CD8-positive, alpha-beta memory T cell (primary cell): ENCODE data around the gene ANKIB1. TPM values are rescaled to one million over a fixed set of nuclear protein-coding genes. Genes with fewer than 3 reads are reported as not detected.

Source experiments
- CTCF ChIA-PET: fragments of 350-600 bp; sonication (Branson Sonifier 250); formaldehyde crosslinking; loops from one replicate; lab custom pipeline; 2021; ENCODE audit warnings: antibody characterized with exemption; lab: Charles Lee
- POLR2A ChIA-PET: fragments of 350-600 bp; sonication (Branson Sonifier 250); formaldehyde crosslinking; loops from one replicate; lab custom pipeline; 2021; ENCODE audit warnings: antibody characterized with exemption; lab: Charles Lee
- DNase-seq, 5 donors: peaks; one replicate each; pipeline versions ENCODE4 v3.0.0 to v3.0.0-alpha.2; 2020 to 2022; ENCODE audit warnings: mixed read lengths in 1 of 5
- H3K27ac ChIP-seq: one replicate; pipeline ENCODE4 v1.7.0; 2013; ENCODE audit warnings: low read depth, mild to moderate bottlenecking, low read length, moderate library complexity
- H3K27me3 ChIP-seq: 2 replicates; pipeline ENCODE4 v1.7.0; 2013; ENCODE audit warnings: low read length, mild to moderate bottlenecking; ENCODE audit not compliant: insufficient read depth, poor library complexity, severe bottlenecking
- H3K36me3 ChIP-seq: 2 replicates; pipeline ENCODE4 v1.7.0; 2013; ENCODE audit warnings: mild to moderate bottlenecking, low read length, moderate library complexity; ENCODE audit not compliant: insufficient read depth
- H3K4me1 ChIP-seq: 2 replicates; pipeline ENCODE4 v1.7.0; 2013; ENCODE audit warnings: mild to moderate bottlenecking, low read length, moderate library complexity; ENCODE audit not compliant: insufficient read depth
- H3K4me3 ChIP-seq: 2 replicates; pipeline ENCODE4 v1.7.0; 2013; ENCODE audit warnings: mild to moderate bottlenecking, low read length
- H3K9me3 ChIP-seq: 2 replicates; pipeline ENCODE4 v1.7.0; 2013; ENCODE audit warnings: mild to moderate bottlenecking, low read length
- H3K27ac Mint-ChIP-seq, 8 donors: one replicate each; pipeline ENCODE4 v1.8.0; 2020 to 2021; ENCODE audit warnings: mixed read lengths in 8 of 8, mild to moderate bottlenecking in 6 of 8, inconsistent platforms in 3 of 8, moderate library complexity in 3 of 8
- H3K27me3 Mint-ChIP-seq, 2 donors: one replicate each; pipeline ENCODE4 v1.8.0; 2020 to 2021; ENCODE audit warnings: mixed read lengths in 2 of 2, mild to moderate bottlenecking in 1 of 2, moderate library complexity in 1 of 2
- H3K36me3 Mint-ChIP-seq, 3 donors: one replicate each; pipeline ENCODE4 v1.8.0; 2020 to 2021; ENCODE audit warnings: mixed read lengths in 3 of 3, inconsistent platforms in 1 of 3, mild to moderate bottlenecking in 1 of 3
- H3K4me1 Mint-ChIP-seq, 3 donors: one replicate each; pipeline ENCODE4 v1.8.0; 2020 to 2021; ENCODE audit warnings: mixed read lengths in 3 of 3, inconsistent platforms in 1 of 3, mild to moderate bottlenecking in 1 of 3
- H3K4me3 Mint-ChIP-seq, 7 donors: one replicate each; pipeline ENCODE4 v1.8.0; 2020 to 2021; ENCODE audit warnings: mixed read lengths in 7 of 7, mild to moderate bottlenecking in 6 of 7, moderate library complexity in 4 of 7, inconsistent platforms in 2 of 7
- H3K9me3 Mint-ChIP-seq, 5 donors: one replicate each; pipeline ENCODE4 v1.8.0; 2020 to 2022; ENCODE audit warnings: mixed read lengths in 5 of 5, mild to moderate bottlenecking in 3 of 5, moderate library complexity in 2 of 5, inconsistent platforms in 1 of 5
- polyA plus RNA-seq: library from polyadenylated mRNA; unstranded; fragments of 300-500 nt; fragmentation: Illumina TruSeq; gene quantifications from one replicate; pipeline ENCODE4 v1.2.3, GENCODE V29; 2021
- total RNA-seq, 2 experiments: library from RNA; stranded (reverse); gene quantifications; one replicate each; pipeline ENCODE4 v1.2.3, GENCODE V29; 2021

ANKIB1 gene
- total and polyA plus RNA-seq, 3 experiments from 2014 or later, result 7.8 to 44.7 (median 42.7) TPM

DNA sequence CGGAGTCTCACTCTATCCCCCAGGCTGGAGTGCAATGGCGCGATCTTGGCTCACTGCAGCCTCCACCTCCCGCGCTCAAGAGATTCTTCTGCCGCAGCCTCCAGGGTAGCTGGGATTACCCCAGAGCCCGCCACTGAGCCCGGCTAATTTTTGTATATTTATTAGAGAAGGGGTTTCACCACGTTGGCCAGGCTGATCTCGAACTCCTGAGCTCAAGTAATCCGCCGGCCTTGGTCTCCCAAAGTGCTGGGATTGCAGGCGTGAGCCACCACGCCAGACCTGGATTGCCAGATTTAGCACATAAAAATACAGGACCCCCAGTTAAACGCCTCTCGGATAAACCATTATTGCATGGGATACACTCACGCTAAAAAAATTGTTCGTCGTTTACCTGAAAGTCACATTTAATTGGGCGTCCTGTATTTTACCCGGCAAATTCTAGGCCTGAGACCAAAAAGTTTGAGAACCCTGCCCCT, 201.1 kb downstream of the ANKIB1 start:
- ChIA-PET POLR2A (interaction anchor here (0.6 to 3.5 kb wide), 7 partner anchors 22 to 506 kb away, joined by 3 to 32 read pairs (median 14); partner anchors contain the start of genes AKAP9, ANKIB1, CYP51A1 and KRIT1), CTCF (interaction anchor here (0.5 to 6.1 kb wide), 23 partner anchors 8 to 1988 kb away, joined by 3 to 107 read pairs (median 6); partner anchors contain the start of genes AKAP9, ANKIB1, CYP51A1 and KRIT1)
- Histone ChIP-seq H3K27me3 (no peaks in the 10 kb centered on the region), H3K27ac (peak overlapping the region; percentile 93), H3K9me3 (no peaks in the 10 kb centered on the region), H3K4me1 (peaks cover 14% of the 10 kb centered on the region), H3K36me3 (no peaks in the 10 kb centered on the region), H3K4me3 (peak overlapping the region; percentile 91)
- peak overlapping the region; percentile 88 to 99 (median 93) for H3K27ac Mint-ChIP-seq
- no peaks in the 10 kb centered on the region for H3K27me3 Mint-ChIP-seq
- H3K4me3 Mint-ChIP-seq, result peak overlapping the region; percentile 87 to 99 (median 93)
- peaks cover 12 to 37% (median 20%) of the 10 kb centered on the region in 3 donors for H3K4me1 Mint-ChIP-seq
- DNase-seq, result no peak
- H3K9me3 Mint-ChIP-seq, result no peaks in the 10 kb centered on the region
- H3K36me3 Mint-ChIP-seq, result peaks cover 0 to 22% (median 6%) of the 10 kb centered on the region in 3 donors

DNA sequence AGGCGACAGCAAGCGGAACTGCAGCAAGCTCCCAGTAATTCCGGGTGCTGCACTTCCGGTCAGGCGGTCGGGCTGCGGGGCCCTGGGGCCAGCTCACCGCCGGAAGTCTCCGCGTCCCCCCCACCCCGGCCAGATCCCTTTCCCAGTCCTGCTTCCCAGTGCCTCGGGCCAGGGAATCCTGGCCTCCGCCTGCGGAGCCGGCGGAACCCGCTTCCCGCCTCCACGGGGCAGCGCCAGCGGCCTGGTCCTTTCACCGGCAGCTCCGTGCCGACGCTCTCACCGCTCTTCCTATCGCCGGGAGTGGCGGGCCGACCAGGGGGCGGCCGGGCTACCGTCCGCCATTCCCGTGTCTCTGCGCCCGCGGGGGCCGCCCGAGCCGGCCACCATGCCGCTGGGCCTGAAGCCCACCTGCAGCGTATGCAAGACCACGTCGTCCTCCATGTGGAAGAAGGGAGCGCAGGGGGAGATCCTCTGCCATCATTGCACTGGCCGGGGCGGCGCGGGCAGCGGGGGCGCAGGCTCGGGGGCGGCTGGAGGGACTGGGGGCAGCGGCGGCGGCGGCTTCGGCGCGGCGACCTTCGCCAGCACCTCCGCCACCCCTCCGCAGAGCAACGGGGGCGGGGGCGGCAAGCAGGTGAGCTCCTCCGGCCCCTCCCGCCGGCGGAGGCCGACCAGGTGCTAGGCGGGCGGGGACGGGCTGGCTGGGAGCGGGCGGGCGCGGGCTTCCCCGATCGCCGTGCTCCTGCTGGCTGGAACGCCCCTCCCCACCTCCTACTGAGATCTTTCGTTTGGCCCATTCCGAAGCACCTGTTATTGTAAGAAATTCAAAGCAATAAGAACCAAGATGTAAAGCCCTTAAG, 201.8 kb downstream of the ANKIB1 start, which contains the start of gene GATAD1:
Gene GATAD1, plus strand, starts transcription at position 138 of the 860 bp plus-strand sequence. Its CDS starts 248 bp downstream, at position 386.
- Histone ChIP-seq H3K9me3 (no peaks in the 10 kb centered on the region), H3K27ac (peak within 1 kb of the TSS; percentile 93), H3K4me1 (peaks cover 14% of the 10 kb centered on the region), H3K27me3 (no peaks in the 10 kb centered on the region), H3K36me3 (no peaks in the 10 kb centered on the region), H3K4me3 (peak within 1 kb of the TSS; percentile 91)
- Mint-ChIP-seq H3K27ac (peak within 1 kb of the TSS; percentile 96 to 99 (median 98)), H3K4me3 (peak within 1 kb of the TSS; percentile 91 to 99 (median 96)), H3K4me1 (peaks cover 12 to 37% (median 20%) of the 10 kb centered on the region in 3 donors), H3K27me3 (no peaks in the 10 kb centered on the region), H3K36me3 (peaks cover 0 to 28% (median 6%) of the 10 kb centered on the region in 3 donors), H3K9me3 (no peaks in the 10 kb centered on the region)
- ChIA-PET POLR2A (interaction anchor here (0.6 to 3.5 kb wide), 11 partner anchors 14 to 567 kb away, joined by 3 to 32 read pairs (median 9); partner anchors contain the start of genes AKAP9, ANKIB1, CYP51A1 and KRIT1), CTCF (interaction anchor here (0.5 to 6.1 kb wide), 24 partner anchors 9 to 1988 kb away, joined by 3 to 107 read pairs (median 6); partner anchors contain the start of genes AKAP9, ANKIB1, CYP51A1 and KRIT1)
- DNase-seq, result peak; percentile 68 to 88 (median 83)

DNA sequence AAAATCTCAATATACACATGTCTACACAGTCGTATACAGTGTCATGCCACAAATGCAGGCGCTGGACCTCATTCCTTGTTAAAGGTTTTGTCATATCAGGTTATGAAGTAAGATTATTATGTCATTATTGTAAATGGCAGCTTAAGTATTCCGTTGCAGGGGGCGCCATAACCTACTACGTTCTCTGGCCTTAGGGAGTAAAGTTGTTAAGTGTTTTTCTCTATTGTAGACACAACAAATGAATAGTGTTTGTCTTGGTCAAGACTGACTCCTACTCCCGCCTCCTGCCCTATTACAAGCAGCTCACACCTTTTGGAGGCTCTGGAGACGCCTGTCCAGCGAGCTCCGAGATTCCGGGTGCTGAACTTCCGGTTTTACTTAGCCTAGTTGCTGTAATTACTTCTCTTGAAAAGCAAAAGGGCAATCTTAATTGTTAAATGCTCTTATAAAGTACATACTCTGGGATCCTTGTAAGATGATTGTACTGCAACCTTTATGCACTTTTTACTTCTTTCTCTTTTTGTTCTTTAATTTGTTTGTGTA, 202.5 kb downstream of the ANKIB1 start:
- no peaks in the 10 kb centered on the region for H3K27me3 Mint-ChIP-seq
- POLR2A ChIA-PET, result interaction anchor here (0.8 to 3.5 kb wide), 9 partner anchors 13 to 568 kb away, joined by 3 to 32 read pairs (median 10); partner anchors contain the start of genes AKAP9, ANKIB1, CYP51A1 and KRIT1
- H3K36me3 ChIP-seq, result no peaks in the 10 kb centered on the region
- H3K36me3 Mint-ChIP-seq, result peaks cover 0 to 31% (median 9%) of the 10 kb centered on the region in 3 donors
- CTCF ChIA-PET, result interaction anchor here (1.5 to 6.1 kb wide), 14 partner anchors 10 to 618 kb away, joined by 3 to 107 read pairs (median 10); partner anchors contain the start of genes AKAP9, ANKIB1, CYP51A1 and KRIT1
- no peaks in the 10 kb centered on the region for H3K27me3 ChIP-seq
- no peaks in the 10 kb centered on the region for H3K9me3 ChIP-seq
- DNase-seq, result peak; percentile 45 to 79 (median 65)
- H3K4me3 ChIP-seq, result peak overlapping the region; percentile 91
- H3K4me1 Mint-ChIP-seq, result peaks cover 12 to 37% (median 20%) of the 10 kb centered on the region in 3 donors
- H3K27ac Mint-ChIP-seq, result peak overlapping the region; percentile 96 to 99 (median 98)
- peak overlapping the region; percentile 93 for H3K27ac ChIP-seq
- H3K4me1 ChIP-seq, result peaks cover 14% of the 10 kb centered on the region
- H3K9me3 Mint-ChIP-seq, result no peaks in the 10 kb centered on the region
- peak overlapping the region; percentile 91 to 99 (median 96) for H3K4me3 Mint-ChIP-seq

Other genes with a start within 250 kb of the ANKIB1 start
- gene CYP51A1, start 111.5 kb upstream of the ANKIB1 start, total RNA-seq, result 10 to 100 TPM; 44.5 TPM
- gene CYP51A1, start 111.5 kb upstream of the ANKIB1 start, polyA plus RNA-seq, result 13.4 TPM
- not detected for gene LRRD1, start 66.8 kb upstream of the ANKIB1 start, total RNA-seq
- gene LRRD1, start 66.8 kb upstream of the ANKIB1 start, polyA plus RNA-seq, result not detected
- gene KRIT1, start 60 bp upstream of the ANKIB1 start, total RNA-seq, result 10 to 100 TPM; 44.6 to 48.3 TPM
- 18.3 TPM for gene KRIT1, start 60 bp upstream of the ANKIB1 start, polyA plus RNA-seq
- gene GATAD1, start 201.5 kb downstream of the ANKIB1 start, total RNA-seq, result 10 to 100 TPM; 18.3 to 18.9 TPM
- gene GATAD1, start 201.5 kb downstream of the ANKIB1 start, polyA plus RNA-seq, result 11.4 TPM
- gene ERVW-1, start 232.0 kb downstream of the ANKIB1 start, total RNA-seq, result not detected
- not detected for gene ERVW-1, start 232.0 kb downstream of the ANKIB1 start, polyA plus RNA-seq